ENCODE measurements around the gene RBAK. TPM values are rescaled to one million over a fixed set of nuclear protein-coding genes. Genes with fewer than 3 reads are reported as not detected.

Gene RBAK
- total RNA-seq, 4 donors from 2014 or later = 10.4 to 21.5 (median 12.2) TPM

GRCh38 chr7:5117095-5117970, 71.7 kb downstream of the RBAK start:
- 87 to 89% methylated on average over 25 to 54 of the region's 56 CpGs for WGBS, 2 donors
- Histone ChIP-seq H3K36me3 (no peaks in the 10 kb centered on the region), H3K9me3 (no peaks in the 10 kb centered on the region), H3K4me3 (replicated peaks in 1 of 3) (no peak overlapping the region), H3K4me1 (no peaks in the 10 kb centered on the region), H3K27me3 (no peaks in the 10 kb centered on the region), H3K27ac (no peak overlapping the region)
- DNase-seq = no peak
- intact Hi-C loops (cut with DNase I) = no loop called here
- no peak for TF ChIP-seq CTCF (IDR thresholded peaks at IDR 0.05)
- TF ChIP-seq POLR2A (IDR thresholded peaks at IDR 0.05) = no peak

Small RNA genes lying within 50 kb of the gene (small RNA-seq; reads per million reads assigned to genes)
- not detected for gene AC092032.1

Other genes with a start within 250 kb of the RBAK start
- gene PAPOLB, start 183.8 kb upstream of the RBAK start, total RNA-seq = 1 to 10 TPM in 1 of 4 donors, under 1 TPM in 3; 0.22 to 1.4 (median 0.37) TPM
- gene RADIL, start 162.1 kb upstream of the RBAK start, total RNA-seq = 10 to 100 TPM in 1 of 4 donors, 1 to 10 TPM in 3; 4.9 to 11.1 (median 7.1) TPM
- gene MMD2, start 86.7 kb upstream of the RBAK start, total RNA-seq = under 1 TPM in 1 of 4 donors, not detected in 3; 0.13 TPM
- gene WIPI2, start 144.4 kb downstream of the RBAK start, total RNA-seq = 10 to 100 TPM; 64.1 to 85.2 (median 73.4) TPM
- gene SLC29A4, start 237.1 kb downstream of the RBAK start, total RNA-seq = 10 to 100 TPM in 3 of 4 donors, 1 to 10 TPM in 1; 8.5 to 23.2 (median 14.4) TPM